ENCODE measurements around the gene CHST14. TPM values are rescaled to one million over a fixed set of nuclear protein-coding genes. Genes with fewer than 3 reads are reported as not detected.

The CHST14 gene
- total RNA-seq, 1 experiment from 2014 or later, result 11.5 TPM

DNA sequence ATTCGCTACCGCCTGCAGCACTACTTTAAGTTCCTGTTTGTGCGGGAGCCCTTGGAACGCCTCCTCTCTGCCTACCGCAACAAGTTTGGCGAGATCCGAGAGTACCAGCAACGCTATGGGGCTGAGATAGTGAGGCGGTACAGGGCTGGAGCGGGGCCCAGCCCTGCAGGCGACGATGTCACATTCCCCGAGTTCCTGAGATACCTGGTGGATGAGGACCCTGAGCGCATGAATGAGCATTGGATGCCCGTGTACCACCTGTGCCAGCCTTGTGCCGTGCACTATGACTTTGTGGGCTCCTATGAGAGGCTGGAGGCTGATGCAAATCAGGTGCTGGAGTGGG, 995 bp downstream of the CHST14 start:
- Mint-ChIP-seq H3K27me3 (ENCODE audit: unreplicated experiment) (peaks cover 13% of the 10 kb centered on the region), H3K9me3 (ENCODE audit: low read depth, unreplicated experiment) (no peaks in the 10 kb centered on the region), H3K27ac (ENCODE audit: unreplicated experiment) (no peak overlapping the region), H3K4me3 (ENCODE audit: low read depth, unreplicated experiment) (peak overlapping the region; percentile 67), H3K4me1 (ENCODE audit: low read depth, unreplicated experiment) (no peaks in the 10 kb centered on the region), H3K36me3 (ENCODE audit: insufficient read depth, unreplicated experiment) (no peaks in the 10 kb centered on the region)
- CTCF ChIA-PET, result no interaction called here
- TF ChIP-seq, protein P1, sequence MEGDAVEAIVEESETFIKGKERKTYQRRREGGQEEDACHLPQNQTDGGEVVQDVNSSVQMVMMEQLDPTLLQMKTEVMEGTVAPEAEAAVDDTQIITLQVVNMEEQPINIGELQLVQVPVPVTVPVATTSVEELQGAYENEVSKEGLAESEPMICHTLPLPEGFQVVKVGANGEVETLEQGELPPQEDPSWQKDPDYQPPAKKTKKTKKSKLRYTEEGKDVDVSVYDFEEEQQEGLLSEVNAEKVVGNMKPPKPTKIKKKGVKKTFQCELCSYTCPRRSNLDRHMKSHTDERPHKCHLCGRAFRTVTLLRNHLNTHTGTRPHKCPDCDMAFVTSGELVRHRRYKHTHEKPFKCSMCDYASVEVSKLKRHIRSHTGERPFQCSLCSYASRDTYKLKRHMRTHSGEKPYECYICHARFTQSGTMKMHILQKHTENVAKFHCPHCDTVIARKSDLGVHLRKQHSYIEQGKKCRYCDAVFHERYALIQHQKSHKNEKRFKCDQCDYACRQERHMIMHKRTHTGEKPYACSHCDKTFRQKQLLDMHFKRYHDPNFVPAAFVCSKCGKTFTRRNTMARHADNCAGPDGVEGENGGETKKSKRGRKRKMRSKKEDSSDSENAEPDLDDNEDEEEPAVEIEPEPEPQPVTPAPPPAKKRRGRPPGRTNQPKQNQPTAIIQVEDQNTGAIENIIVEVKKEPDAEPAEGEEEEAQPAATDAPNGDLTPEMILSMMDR (IDR thresholded peaks at IDR 0.05; ENCODE audit: unreplicated experiment), result no peak
- BruUV-seq (replicated peaks), result no TSS peak
- peak; percentile 30 for DNase-seq
- intact Hi-C loops (cut with micrococcal nuclease; ENCODE audit: unreplicated experiment), result no loop called here

DNA sequence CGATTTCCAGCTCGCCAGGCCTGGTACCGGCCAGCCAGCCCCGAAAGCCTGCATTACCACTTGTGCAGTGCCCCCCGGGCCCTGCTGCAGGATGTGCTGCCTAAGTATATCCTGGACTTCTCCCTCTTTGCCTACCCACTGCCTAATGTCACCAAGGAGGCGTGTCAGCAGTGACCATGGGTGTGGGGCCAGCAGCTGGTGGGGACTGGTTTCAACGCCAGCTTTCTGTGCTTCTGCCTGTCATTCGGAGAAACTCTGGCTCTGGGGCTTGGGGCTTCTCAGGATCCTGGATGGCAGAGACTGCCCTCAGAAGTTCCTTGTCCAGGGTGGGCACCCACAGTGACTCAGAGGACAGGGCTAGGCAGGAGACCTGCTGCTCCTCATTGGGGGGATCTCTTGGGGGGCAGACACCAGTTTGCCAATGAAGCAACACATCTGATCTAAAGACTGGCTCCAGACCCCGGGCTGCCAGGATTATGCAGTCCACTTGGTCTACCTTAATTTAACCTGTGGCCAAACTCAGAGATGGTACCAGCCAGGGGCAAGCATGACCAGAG, 1.5 kb downstream of the CHST14 start:
- CTCF ChIA-PET, result no interaction called here
- no peak overlapping the region for H3K27ac Mint-ChIP-seq (ENCODE audit: unreplicated experiment)
- peak overlapping the region; percentile 67 for H3K4me3 Mint-ChIP-seq (ENCODE audit: low read depth, unreplicated experiment)
- TF ChIP-seq, protein P1 (IDR thresholded peaks at IDR 0.05; ENCODE audit: unreplicated experiment), result no peak
- no peak for DNase-seq
- intact Hi-C loops (cut with micrococcal nuclease; ENCODE audit: unreplicated experiment), result no loop called here
- no TSS peak for BruUV-seq (replicated peaks)
- peaks cover 16% of the 10 kb centered on the region for H3K27me3 Mint-ChIP-seq (ENCODE audit: unreplicated experiment)
- H3K36me3 Mint-ChIP-seq (ENCODE audit: insufficient read depth, unreplicated experiment), result no peaks in the 10 kb centered on the region
- peaks cover 1% of the 10 kb centered on the region for H3K4me1 Mint-ChIP-seq (ENCODE audit: low read depth, unreplicated experiment)
- no peaks in the 10 kb centered on the region for H3K9me3 Mint-ChIP-seq (ENCODE audit: low read depth, unreplicated experiment)

DNA sequence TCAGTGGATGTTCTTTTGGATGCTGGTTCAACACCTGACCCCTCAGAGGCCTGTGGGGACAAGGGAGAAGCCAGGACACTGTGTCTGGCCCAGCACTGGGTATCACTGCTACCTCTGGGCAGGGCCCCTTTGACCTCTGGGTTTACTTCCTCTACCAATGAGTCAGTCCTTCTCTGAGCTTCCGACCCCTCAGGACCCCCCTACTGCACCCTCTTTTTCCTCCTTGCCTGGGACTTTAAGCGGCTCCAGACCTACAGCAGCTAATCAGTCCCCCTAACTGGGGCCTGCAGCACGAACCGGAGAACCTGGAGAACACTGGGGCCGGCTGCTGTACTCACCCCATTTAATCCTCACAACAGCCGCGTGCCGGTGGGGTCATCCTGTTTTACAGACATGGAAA, 3.8 kb downstream of the CHST14 start:
- intact Hi-C loops (cut with micrococcal nuclease; ENCODE audit: unreplicated experiment), result no loop called here
- peaks cover 25% of the 10 kb centered on the region for H3K27me3 Mint-ChIP-seq (ENCODE audit: unreplicated experiment)

DNA sequence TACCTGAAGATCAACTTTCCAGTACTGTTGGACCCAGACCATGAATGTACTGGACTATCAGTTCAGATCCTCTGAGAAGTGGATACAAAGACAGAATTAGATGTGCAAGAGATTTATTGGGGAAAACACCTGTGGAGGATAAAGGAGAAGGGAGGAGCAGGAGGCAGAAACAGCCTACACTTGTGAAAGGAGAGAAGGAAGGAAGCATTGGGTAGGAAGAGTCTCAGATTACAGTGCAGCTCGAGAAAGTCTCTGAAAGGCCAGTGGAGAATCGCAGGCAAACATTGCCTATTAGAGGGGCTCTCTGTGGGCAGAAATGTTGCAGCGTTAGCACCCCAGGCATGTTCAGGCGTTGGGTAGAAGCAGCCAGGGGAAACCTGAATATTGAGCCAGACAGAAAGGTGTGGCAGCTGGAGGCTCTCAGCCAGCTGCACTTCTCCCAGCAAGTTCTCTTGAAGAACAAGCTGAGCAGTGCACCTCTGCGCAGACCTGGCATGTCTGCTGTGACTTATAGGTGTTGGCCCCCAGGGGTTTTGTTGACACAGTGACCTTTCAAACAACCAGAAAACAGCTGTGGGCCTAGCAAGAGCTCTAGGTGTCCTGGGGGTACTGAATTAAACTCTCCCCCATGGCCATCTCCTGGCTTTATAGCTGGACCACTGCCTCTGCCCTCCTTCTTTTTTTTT, 7.0 kb downstream of the CHST14 start:
- Mint-ChIP-seq H3K27me3 (ENCODE audit: unreplicated experiment) (peaks cover 37% of the 10 kb centered on the region), H3K4me3 (ENCODE audit: low read depth, unreplicated experiment) (no peak overlapping the region), H3K36me3 (ENCODE audit: insufficient read depth, unreplicated experiment) (no peaks in the 10 kb centered on the region), H3K9me3 (ENCODE audit: low read depth, unreplicated experiment) (no peaks in the 10 kb centered on the region), H3K4me1 (ENCODE audit: low read depth, unreplicated experiment) (peaks cover 8% of the 10 kb centered on the region), H3K27ac (ENCODE audit: unreplicated experiment) (no peak overlapping the region)
- no peak for DNase-seq
- CTCF ChIA-PET, result interaction anchor here (0.7 kb wide), 1 partner anchor 539 kb away, joined by 9 read pairs; no protein-coding TSS in a partner anchor
- intact Hi-C loops (cut with micrococcal nuclease; ENCODE audit: unreplicated experiment), result no loop called here
- BruUV-seq (replicated peaks), result no TSS peak
- TF ChIP-seq, protein P1 (IDR thresholded peaks at IDR 0.05; ENCODE audit: unreplicated experiment), result no peak

More for the DNA sequence above, 3.8 kb downstream of the CHST14 start:
- H3K4me1 Mint-ChIP-seq (ENCODE audit: low read depth, unreplicated experiment), result peaks cover 8% of the 10 kb centered on the region
- TF ChIP-seq, protein P1 (IDR thresholded peaks at IDR 0.05; ENCODE audit: unreplicated experiment), result no peak
- DNase-seq, result no peak
- H3K9me3 Mint-ChIP-seq (ENCODE audit: low read depth, unreplicated experiment), result no peaks in the 10 kb centered on the region
- no peak overlapping the region for H3K27ac Mint-ChIP-seq (ENCODE audit: unreplicated experiment)
- CTCF ChIA-PET, result no interaction called here
- H3K36me3 Mint-ChIP-seq (ENCODE audit: insufficient read depth, unreplicated experiment), result no peaks in the 10 kb centered on the region
- BruUV-seq (replicated peaks), result no TSS peak
- H3K4me3 Mint-ChIP-seq (ENCODE audit: low read depth, unreplicated experiment), result no peak overlapping the region
